BE2C (cell line): ENCODE data around the gene PALM3.
"Not testable (repeated sequence)": the region's sequence is repeated elsewhere in the genome, so short reads cannot be mapped to it uniquely, and the experiment has no call there.

Experiments
- DNase-seq: peaks from one replicate; pipeline ENCODE4 v3.0.0-alpha.2; 2020
- H3K27me3 ChIP-seq: fragments of 250-450 bp; sonication (Bioruptor Pico); 2 replicates; pipeline ENCODE4 v1.5.1; 2020; ENCODE audit warnings: mild to moderate bottlenecking
- H3K36me3 ChIP-seq: fragments of 250-450 bp; sonication (Bioruptor Pico); 2 replicates; pipeline ENCODE4 v1.5.1; 2020; ENCODE audit warnings: mild to moderate bottlenecking
- H3K4me1 ChIP-seq: fragments of 250-450 bp; sonication (Bioruptor Pico); 2 replicates; pipeline ENCODE4 v1.5.1; 2020
- H3K4me3 ChIP-seq: 2 replicates; pipeline ENCODE4 v1.5.1; 2011; ENCODE audit warnings: low read depth, low read length
- H3K9me3 ChIP-seq: fragments of 250-450 bp; sonication (Bioruptor Pico); 2 replicates; pipeline ENCODE4 v1.5.1; 2020
- TF ChIP-seq, protein P1 (sequence below): IDR thresholded peaks from 2 replicates; pipeline ENCODE4 v1.5.1; 2012; ENCODE audit warnings: mild to moderate bottlenecking, low read depth, low read length

PALM3 gene

DNA sequence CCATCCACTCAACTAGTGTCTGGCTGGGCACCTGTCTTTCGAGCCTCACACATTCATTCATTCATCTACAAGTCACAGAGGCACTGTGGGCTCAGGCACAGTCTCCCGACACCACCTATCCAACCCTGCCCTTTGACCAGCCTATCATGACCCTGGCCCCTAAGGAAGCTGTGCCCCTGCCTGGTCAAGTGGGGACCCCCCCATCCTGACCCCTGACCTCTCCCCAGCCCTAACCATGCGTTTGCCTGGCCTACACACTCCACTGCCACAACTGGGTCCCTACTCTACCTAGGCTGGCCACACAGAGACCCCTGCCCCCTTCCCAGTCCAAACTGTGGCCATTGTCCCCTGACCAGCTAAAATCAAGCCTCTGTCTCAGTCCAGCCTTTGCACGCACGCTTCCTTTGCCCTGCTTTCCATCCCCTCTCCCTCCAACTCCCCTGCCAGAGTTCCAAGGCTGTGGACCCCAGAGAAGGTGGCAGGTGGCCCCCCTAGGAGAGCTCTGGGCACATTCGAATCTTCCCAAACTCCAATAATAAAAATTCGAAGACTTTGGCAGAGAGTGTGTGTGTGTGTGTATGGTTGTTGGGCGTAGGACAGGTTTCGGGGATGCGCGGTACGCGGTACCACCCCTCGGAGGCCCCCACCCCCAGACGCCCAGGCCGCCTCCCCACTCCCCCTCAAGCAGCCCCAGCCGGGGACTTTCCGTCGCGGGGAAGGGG, 30.7 kb downstream of the PALM3 start:
- no peaks in the 10 kb centered on the region for H3K4me1 ChIP-seq
- TF ChIP-seq, protein P1, sequence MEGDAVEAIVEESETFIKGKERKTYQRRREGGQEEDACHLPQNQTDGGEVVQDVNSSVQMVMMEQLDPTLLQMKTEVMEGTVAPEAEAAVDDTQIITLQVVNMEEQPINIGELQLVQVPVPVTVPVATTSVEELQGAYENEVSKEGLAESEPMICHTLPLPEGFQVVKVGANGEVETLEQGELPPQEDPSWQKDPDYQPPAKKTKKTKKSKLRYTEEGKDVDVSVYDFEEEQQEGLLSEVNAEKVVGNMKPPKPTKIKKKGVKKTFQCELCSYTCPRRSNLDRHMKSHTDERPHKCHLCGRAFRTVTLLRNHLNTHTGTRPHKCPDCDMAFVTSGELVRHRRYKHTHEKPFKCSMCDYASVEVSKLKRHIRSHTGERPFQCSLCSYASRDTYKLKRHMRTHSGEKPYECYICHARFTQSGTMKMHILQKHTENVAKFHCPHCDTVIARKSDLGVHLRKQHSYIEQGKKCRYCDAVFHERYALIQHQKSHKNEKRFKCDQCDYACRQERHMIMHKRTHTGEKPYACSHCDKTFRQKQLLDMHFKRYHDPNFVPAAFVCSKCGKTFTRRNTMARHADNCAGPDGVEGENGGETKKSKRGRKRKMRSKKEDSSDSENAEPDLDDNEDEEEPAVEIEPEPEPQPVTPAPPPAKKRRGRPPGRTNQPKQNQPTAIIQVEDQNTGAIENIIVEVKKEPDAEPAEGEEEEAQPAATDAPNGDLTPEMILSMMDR: no peak
- no peak for DNase-seq
- peak overlapping the region; percentile 71 for H3K4me3 ChIP-seq
- H3K9me3 ChIP-seq: no peaks in the 10 kb centered on the region
- no peaks in the 10 kb centered on the region for H3K27me3 ChIP-seq
- no peaks in the 10 kb centered on the region for H3K36me3 ChIP-seq

DNA sequence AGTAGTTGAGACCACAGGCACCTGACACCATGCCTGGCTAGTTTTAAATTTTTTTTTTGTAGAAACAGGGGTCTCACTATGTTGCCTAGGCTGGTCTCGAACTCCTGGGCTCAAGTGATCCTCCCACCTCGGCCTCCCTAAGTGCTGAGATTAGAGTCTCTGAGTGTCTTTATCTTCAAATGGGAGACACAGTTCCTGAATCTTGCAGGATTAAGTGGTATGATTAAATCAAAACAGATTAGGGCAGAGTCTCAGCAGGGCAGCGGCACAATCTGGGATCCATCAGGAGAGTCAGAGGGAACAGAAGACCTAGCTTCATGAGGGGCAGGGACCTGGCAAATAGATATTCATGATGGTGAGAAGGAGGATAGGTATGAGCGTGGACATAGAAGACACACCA, 33.0 kb downstream of the PALM3 start:
- no peak for DNase-seq
- Histone ChIP-seq H3K9me3 (no peaks in the 10 kb centered on the region), H3K4me1 (no peaks in the 10 kb centered on the region; the same call in 1 of the 2 replicates), H3K36me3 (no peaks in the 10 kb centered on the region), H3K27me3 (no peaks in the 10 kb centered on the region), H3K4me3 (no peak overlapping the region)
- TF ChIP-seq, protein P1: no peak

DNA sequence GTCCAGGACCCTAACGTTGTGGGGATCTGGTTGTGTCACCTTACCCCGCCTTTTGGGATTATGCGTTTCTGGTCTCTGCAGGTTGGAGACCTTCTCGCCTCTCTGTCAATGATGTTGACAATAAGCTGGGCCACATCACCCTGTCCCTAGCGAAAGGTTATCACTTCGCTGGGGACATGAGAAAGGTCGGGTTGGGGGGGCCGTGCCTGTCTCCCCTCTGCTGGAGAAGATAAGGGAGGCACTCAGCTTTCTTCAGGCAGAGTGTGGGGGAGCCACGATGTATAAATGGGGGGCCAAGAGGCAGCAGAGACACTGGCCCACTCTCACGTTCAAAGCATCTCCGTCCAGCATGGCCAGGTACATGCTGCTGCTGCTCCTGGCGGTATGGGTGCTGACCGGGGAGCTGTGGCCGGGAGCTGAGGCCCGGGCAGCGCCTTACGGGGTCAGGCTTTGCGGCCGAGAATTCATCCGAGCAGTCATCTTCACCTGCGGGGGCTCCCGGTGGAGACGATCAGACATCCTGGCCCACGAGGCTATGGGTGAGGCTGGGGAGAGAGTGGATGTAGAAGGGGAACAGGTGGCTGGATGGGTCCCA, 33.9 kb downstream of the PALM3 start, which contains the start of gene RLN3:
Gene RLN3, plus strand, starts transcription at position 293 of the 595 bp plus-strand sequence. Its CDS starts 57 bp downstream, at position 350.
- no peak for DNase-seq
- TF ChIP-seq, protein P1: no peak
- H3K4me1 ChIP-seq: peaks cover 4% of the 10 kb centered on the region; the same call in 1 of the 2 replicates
- H3K27me3 ChIP-seq: no peaks in the 10 kb centered on the region
- H3K4me3 ChIP-seq: no peak within 1 kb of the TSS
- no peaks in the 10 kb centered on the region for H3K36me3 ChIP-seq
- no peaks in the 10 kb centered on the region for H3K9me3 ChIP-seq

DNA sequence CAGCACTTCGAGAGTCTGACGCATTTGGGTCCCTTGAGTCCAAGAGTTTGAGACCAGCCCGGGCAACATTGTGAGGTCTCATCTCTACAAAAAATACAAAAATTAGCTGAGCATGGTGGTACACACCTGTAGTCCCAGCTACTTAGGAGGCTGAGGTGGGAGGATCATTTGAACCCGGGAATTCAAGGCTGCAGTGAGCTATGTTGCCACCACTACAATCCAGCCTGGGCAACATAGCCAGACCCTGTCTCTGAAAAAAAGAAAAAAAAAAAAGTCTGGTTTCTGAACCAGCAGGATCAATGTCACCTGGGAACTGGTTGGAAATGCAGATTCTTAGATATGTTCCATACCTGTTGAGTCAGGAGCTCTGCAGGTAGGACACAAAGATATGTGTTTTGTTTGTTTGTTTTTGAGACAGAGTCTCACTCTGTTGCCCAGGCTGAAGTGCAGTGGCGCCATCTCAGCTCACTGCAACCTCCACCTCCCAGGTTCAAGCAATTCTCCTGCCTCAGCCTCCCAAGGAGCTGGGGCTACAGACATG, 35.2 kb downstream of the PALM3 start:
- not testable (repeated sequence) for H3K27me3 ChIP-seq, H3K4me3 ChIP-seq, H3K4me1 ChIP-seq

DNA sequence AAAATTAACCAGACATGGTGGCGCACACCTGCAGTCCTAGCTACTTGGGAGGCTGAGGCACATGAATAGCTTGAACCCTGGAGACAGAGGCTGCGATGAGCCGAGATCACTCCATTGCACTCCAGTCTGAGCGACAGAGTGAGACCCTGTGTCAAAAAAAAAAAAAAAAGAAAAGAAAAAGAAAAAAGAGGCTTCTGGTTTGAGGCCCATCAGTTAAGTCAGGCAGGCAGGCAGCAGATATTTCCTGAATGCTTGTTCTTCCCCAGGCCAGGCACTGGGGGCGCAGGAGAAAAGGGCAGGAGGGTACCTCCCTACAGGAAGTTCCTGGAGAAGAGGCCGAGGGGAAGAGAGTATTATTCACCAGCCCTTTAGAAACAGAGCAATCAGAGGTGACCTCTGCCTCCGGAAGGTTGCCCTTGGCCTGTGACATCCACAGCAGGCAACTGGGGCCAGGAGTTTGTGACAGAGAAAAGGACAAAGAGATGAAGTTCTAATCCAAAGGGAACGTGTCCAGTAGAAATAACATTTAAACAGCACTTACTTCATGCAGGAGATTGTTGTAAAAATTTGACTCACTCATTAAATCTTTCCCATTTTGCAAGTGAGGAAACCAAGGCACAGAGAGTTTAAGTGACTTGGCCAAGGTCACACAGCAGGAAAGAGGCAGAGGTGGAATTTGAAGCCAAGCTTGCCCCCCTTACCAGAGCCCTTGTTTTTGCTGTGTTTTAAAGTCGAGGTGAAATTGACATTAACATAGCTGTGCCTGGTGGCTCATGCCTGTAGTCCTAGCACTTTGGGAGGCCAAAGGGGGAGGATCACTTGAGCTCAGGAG, 38.3 kb downstream of the PALM3 start:
- Histone ChIP-seq H3K9me3 (no peaks in the 10 kb centered on the region), H3K36me3 (no peaks in the 10 kb centered on the region), H3K4me1 (peaks cover 4% of the 10 kb centered on the region; the same call in 1 of the 2 replicates), H3K4me3 (no peak overlapping the region), H3K27me3 (no peaks in the 10 kb centered on the region)
- peak; percentile 68 for DNase-seq
- TF ChIP-seq, protein P1: peak; percentile 66

More for the DNA sequence above, 35.2 kb downstream of the PALM3 start:
- not testable (repeated sequence) for H3K9me3 ChIP-seq, DNase-seq, H3K36me3 ChIP-seq

DNA sequence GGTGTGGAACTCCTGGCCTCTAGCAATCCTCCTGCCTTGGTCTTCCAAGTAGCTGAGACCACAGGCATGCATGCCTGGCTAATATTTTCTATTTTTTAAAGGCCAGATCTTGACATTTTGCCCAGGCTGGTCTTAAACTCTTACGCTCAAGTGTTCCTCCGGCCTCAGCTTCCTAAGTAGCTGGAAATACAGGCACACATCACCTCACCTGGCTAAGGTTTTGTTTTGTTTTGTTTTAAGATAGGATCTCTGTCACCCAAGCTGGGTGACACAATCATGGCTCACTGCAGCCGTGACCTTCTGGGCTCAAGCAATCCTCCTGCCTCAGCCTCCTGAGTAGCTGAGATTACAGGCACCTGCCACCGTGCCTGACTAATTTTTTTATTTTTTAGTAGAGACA, 39.4 kb downstream of the PALM3 start:
- no peaks in the 10 kb centered on the region for H3K36me3 ChIP-seq
- H3K9me3 ChIP-seq: no peaks in the 10 kb centered on the region
- H3K4me1 ChIP-seq: peaks cover 4% of the 10 kb centered on the region; the same call in 1 of the 2 replicates
- TF ChIP-seq, protein P1: no peak
- DNase-seq: no peak
- H3K4me3 ChIP-seq: no peak overlapping the region
- no peaks in the 10 kb centered on the region for H3K27me3 ChIP-seq
